GM12878 (cell line): ENCODE results near the gene TMEM88.

ENCODE experiments used
- FOS ChIP-seq: IDR thresholded peaks from 3 replicates; pipeline ENCODE4 v1.6.1; 2011; ENCODE audit warnings: borderline replicate concordance; ENCODE audit not compliant: insufficient read length; ENCODE audit errors: extremely low read depth
- MYC ChIP-seq: IDR thresholded peaks from 2 replicates; pipeline ENCODE4 v1.6.1; 2011; ENCODE audit warnings: mild to moderate bottlenecking, low read length, moderate library complexity, inconsistent platforms; ENCODE audit not compliant: insufficient read depth, insufficient replicate concordance, insufficient read length, severe bottlenecking
- SMAD5 ChIP-seq: IDR thresholded peaks from 2 replicates; pipeline ENCODE4 v1.6.1; 2016; ENCODE audit warnings: antibody characterized with exemption, low read depth
- TAF1 ChIP-seq: IDR thresholded peaks from 2 replicates; pipeline ENCODE4 v1.6.1; 2011; ENCODE audit warnings: mild to moderate bottlenecking, low read depth, low read length, borderline replicate concordance
- TCF12 ChIP-seq: IDR thresholded peaks from 2 replicates; pipeline ENCODE4 v1.6.1; 2011; ENCODE audit warnings: low read depth, mild to moderate bottlenecking, low read length
- ZNF207 ChIP-seq: fragments of 450-650 bp; IDR thresholded peaks from 2 replicates; pipeline ENCODE4 v1.6.1; 2014; ENCODE audit warnings: antibody characterized with exemption, mild to moderate bottlenecking, borderline replicate concordance
- TF ChIP-seq, protein P1 (sequence below), 3 experiments: IDR thresholded peaks in 2 of 3; conservative IDR thresholded peaks in 1 of 3; 2 replicates each; pipeline ENCODE4 v1.5.1; 2011; ENCODE audit warnings: low read depth in 3 of 3, low read length in 3 of 3, mild to moderate bottlenecking in 3 of 3, control low read depth in 2 of 3, moderate library complexity in 2 of 3, inconsistent platforms in 1 of 3, mixed read lengths in 1 of 3; ENCODE audit not compliant: control insufficient read depth in 2 of 3, insufficient read depth in 1 of 3; ENCODE audit errors: extremely low read depth in 1 of 3
- TF ChIP-seq, protein P2 (sequence below): IDR thresholded peaks from 2 replicates; pipeline ENCODE4 v1.6.1; 2011; ENCODE audit warnings: borderline replicate concordance, low read depth, mild to moderate bottlenecking, moderate library complexity, low read length; ENCODE audit not compliant: insufficient read depth, poor library complexity, severe bottlenecking
- TF ChIP-seq, protein P3 (sequence below): IDR thresholded peaks from 2 replicates; pipeline ENCODE4 v1.6.1; 2011; ENCODE audit warnings: low read depth, low read length, improper control_type of control experiment, borderline replicate concordance
- TF ChIP-seq, protein P4 (sequence below): fragments of 450-650 bp; IDR thresholded peaks from 2 replicates; pipeline ENCODE4 v1.6.1; 2016; ENCODE audit warnings: mild to moderate bottlenecking

DNA sequence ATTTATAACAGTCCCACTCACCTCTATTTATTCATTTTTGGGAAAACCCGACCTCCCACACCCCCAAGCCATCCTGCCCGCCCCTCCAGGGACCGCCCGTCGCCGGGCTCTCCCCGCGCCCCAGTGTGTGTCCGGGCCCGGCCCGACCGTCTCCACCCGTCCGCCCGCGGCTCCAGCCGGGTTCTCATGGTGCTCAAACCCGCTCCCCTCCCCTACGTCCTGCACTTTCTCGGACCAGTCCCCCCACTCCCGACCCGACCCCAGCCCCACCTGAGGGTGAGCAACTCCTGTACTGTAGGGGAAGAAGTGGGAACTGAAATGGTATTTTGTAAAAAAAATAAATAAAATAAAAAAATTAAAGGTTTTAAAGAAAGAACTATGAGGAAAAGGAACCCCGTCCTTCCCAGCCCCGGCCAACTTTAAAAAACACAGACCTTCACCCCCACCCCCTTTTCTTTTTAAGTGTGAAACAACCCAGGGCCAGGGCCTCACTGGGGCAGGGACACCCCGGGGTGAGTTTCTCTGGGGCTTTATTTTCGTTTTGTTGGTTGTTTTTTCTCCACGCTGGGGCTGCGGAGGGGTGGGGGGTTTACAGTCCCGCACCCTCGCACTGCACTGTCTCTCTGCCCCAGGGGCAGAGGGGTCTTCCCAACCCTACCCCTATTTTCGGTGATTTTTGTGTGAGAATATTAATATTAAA lies 638 bp upstream of the TMEM88 start:
- TF ChIP-seq TAF1 (no peak), SMAD5 (no peak), MYC (no peak), FOS (no peak), TCF12 (no peak), ZNF207 (no peak)
- TF ChIP-seq, protein P1, sequence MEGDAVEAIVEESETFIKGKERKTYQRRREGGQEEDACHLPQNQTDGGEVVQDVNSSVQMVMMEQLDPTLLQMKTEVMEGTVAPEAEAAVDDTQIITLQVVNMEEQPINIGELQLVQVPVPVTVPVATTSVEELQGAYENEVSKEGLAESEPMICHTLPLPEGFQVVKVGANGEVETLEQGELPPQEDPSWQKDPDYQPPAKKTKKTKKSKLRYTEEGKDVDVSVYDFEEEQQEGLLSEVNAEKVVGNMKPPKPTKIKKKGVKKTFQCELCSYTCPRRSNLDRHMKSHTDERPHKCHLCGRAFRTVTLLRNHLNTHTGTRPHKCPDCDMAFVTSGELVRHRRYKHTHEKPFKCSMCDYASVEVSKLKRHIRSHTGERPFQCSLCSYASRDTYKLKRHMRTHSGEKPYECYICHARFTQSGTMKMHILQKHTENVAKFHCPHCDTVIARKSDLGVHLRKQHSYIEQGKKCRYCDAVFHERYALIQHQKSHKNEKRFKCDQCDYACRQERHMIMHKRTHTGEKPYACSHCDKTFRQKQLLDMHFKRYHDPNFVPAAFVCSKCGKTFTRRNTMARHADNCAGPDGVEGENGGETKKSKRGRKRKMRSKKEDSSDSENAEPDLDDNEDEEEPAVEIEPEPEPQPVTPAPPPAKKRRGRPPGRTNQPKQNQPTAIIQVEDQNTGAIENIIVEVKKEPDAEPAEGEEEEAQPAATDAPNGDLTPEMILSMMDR (IDR thresholded peaks at IDR 0.05 in 2 of 3, conservative IDR thresholded peaks at IDR 0.05 in 1 of 3; ENCODE audit: control insufficient read depth in 2 of 3, extremely low read depth in 1 of 3, insufficient read depth in 1 of 3, low read depth in 3 of 3, low read length in 3 of 3), result no peak
- TF ChIP-seq, protein P2, sequence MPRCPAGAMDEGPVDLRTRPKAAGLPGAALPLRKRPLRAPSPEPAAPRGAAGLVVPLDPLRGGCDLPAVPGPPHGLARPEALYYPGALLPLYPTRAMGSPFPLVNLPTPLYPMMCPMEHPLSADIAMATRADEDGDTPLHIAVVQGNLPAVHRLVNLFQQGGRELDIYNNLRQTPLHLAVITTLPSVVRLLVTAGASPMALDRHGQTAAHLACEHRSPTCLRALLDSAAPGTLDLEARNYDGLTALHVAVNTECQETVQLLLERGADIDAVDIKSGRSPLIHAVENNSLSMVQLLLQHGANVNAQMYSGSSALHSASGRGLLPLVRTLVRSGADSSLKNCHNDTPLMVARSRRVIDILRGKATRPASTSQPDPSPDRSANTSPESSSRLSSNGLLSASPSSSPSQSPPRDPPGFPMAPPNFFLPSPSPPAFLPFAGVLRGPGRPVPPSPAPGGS, result no peak
- TF ChIP-seq, protein P3, sequence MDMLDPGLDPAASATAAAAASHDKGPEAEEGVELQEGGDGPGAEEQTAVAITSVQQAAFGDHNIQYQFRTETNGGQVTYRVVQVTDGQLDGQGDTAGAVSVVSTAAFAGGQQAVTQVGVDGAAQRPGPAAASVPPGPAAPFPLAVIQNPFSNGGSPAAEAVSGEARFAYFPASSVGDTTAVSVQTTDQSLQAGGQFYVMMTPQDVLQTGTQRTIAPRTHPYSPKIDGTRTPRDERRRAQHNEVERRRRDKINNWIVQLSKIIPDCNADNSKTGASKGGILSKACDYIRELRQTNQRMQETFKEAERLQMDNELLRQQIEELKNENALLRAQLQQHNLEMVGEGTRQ, result no peak
- TF ChIP-seq, protein P4, sequence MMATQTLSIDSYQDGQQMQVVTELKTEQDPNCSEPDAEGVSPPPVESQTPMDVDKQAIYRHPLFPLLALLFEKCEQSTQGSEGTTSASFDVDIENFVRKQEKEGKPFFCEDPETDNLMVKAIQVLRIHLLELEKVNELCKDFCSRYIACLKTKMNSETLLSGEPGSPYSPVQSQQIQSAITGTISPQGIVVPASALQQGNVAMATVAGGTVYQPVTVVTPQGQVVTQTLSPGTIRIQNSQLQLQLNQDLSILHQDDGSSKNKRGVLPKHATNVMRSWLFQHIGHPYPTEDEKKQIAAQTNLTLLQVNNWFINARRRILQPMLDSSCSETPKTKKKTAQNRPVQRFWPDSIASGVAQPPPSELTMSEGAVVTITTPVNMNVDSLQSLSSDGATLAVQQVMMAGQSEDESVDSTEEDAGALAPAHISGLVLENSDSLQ, result no peak
